ENCODE results near the gene DAB2IP. TPM values are rescaled to one million over a fixed set of nuclear protein-coding genes. Genes with fewer than 3 reads are reported as not detected.

Gene DAB2IP
- total and polyA plus RNA-seq, 2 of the 4 experiments (the other 2 are of a cell fraction), result 5.6 to 17.2 TPM

- no peak overlapping the region for H2BK120ac ChIP-seq (ENCODE audit: low read depth, low read length)
- no peak overlapping the region for H3K4ac ChIP-seq (ENCODE audit: low read depth, low read length)
- no peak overlapping the region for H2BK15ac ChIP-seq (ENCODE audit: low read depth, low read length)
- no peak overlapping the region for H2AK9ac ChIP-seq (replicated peaks; ENCODE audit: low read depth, low read length, poor library complexity)
- no peak overlapping the region for H4K91ac ChIP-seq (ENCODE audit: insufficient read depth, low read depth, low read length)
- H3K4me1 ChIP-seq (ENCODE audit: control insufficient read depth, insufficient read depth, low read length), result peaks cover 11% of the 10 kb centered on the region
- H3K4me3 ChIP-seq (ENCODE audit: insufficient read depth, low read depth, low read length), result no peak overlapping the region
- dilution Hi-C loops (cut with HindIII; ENCODE audit: low sequenced_read_pairs, unreplicated experiment) (no loop called here), in situ Hi-C loops (cut with MboI; ENCODE audit: low sequenced_read_pairs) (no loop called here), intact Hi-C loops (cut with micrococcal nuclease) (no loop called here)
- H3K27ac ChIP-seq (ENCODE audit: insufficient read depth, low read length), result no peak overlapping the region
- no peak overlapping the region for H2BK20ac ChIP-seq (ENCODE audit: low read depth, low read length)
- no peak overlapping the region for H3K18ac ChIP-seq (ENCODE audit: low read depth, low read length)
- no peak for ATAC-seq (ENCODE audit: low read depth)
- H2AFZ ChIP-seq (replicated peaks; ENCODE audit: low read length, poor library complexity), result no peak overlapping the region
- H2AK5ac ChIP-seq (ENCODE audit: low read depth, low read length), result no peak overlapping the region
- H3K27me3 ChIP-seq (ENCODE audit: control insufficient read depth, insufficient read depth, low read length), result no peaks in the 10 kb centered on the region; the same call in 1 of the 2 replicates
- H3K23ac ChIP-seq (ENCODE audit: low read depth, low read length), result no peak overlapping the region
- ChIA-PET CTCF (no interaction called here), POLR2A (ENCODE audit: unreplicated experiment) (no interaction called here)
- H3K79me1 ChIP-seq (ENCODE audit: low read depth in 1 of 2, low read length in 2 of 2), result no peaks in the 10 kb centered on the region
- H4K20me1 ChIP-seq (ENCODE audit: insufficient read depth, low read length), result no peaks in the 10 kb centered on the region
- H2BK5ac ChIP-seq (ENCODE audit: low read depth, low read length, poor library complexity, severe bottlenecking), result no peak overlapping the region
- no peaks in the 10 kb centered on the region for H3K36me3 ChIP-seq (ENCODE audit: control insufficient read depth, insufficient read depth, low read length)
- no peak overlapping the region for H3K14ac ChIP-seq (replicated peaks; ENCODE audit: low read depth, low read length)
- WGBS, 2 experiments (ENCODE audit: extremely low coverage in 2 of 2, insufficient read length in 1 of 2), result no CpG with 5 or more reads among the region's 13 CpGs
- H3K4me2 ChIP-seq (ENCODE audit: low read depth, low read length), result no peak overlapping the region
- 0 out of 2 replicates have a peak, but pooled peaks cover 3% of the 10 kb centered on the region for H3K9me1 ChIP-seq (ENCODE audit: insufficient read depth, low read length)
- H4K5ac ChIP-seq (ENCODE audit: low read depth, low read length), result no peak overlapping the region
- BruUV-seq (replicated peaks), result no TSS peak
- no peak overlapping the region for H3K56ac ChIP-seq (ENCODE audit: extremely low read depth, insufficient read depth, low read length)
- TF ChIP-seq RAD21 (IDR thresholded peaks at IDR 0.05; ENCODE audit: low read length), result no peak
- no peak for TF ChIP-seq RCOR1 (IDR thresholded peaks at IDR 0.05; ENCODE audit: insufficient replicate concordance, low read length)
- no peak for TF ChIP-seq CEBPB (IDR thresholded peaks at IDR 0.05; ENCODE audit: low read depth, low read length)
- TF ChIP-seq POLR2A (IDR thresholded peaks at IDR 0.05; ENCODE audit: low read depth, low read length), result no peak
- no peak for TF ChIP-seq RFX5 (IDR thresholded peaks at IDR 0.05; ENCODE audit: low read depth, low read length)
- no peak for TF ChIP-seq ELK1 (IDR thresholded peaks at IDR 0.05; ENCODE audit: borderline replicate concordance, low read depth, low read length)
- no peak for TF ChIP-seq FOS (IDR thresholded peaks at IDR 0.05; ENCODE audit: low read depth, low read length)
- DNase-seq, result no peak
- H3K9ac ChIP-seq (ENCODE audit: low read depth, low read length), result no peak overlapping the region
- H4K8ac ChIP-seq (ENCODE audit: low read depth in 2 of 2, low read length in 2 of 2), result no peak overlapping the region
- H3K9me3 ChIP-seq (ENCODE audit: control insufficient read depth, insufficient read depth, low read length), result no peaks in the 10 kb centered on the region
Observed at GRCh38 chr9:121823451-121824169, 172.2 kb downstream of the DAB2IP start.
